Activated T-cell treated with anti-CD3 and anti-CD28 coated beads for 1 hour (primary cell): ENCODE data around the gene ZNF705A.
"Not testable (repeated sequence)": the region's sequence is repeated elsewhere in the genome, so short reads cannot be mapped to it uniquely, and the experiment has no call there.

Experiments
- DNase-seq: peaks from one replicate; pipeline ENCODE4 v3.0.0-alpha.2; 2020; ENCODE audit warnings: low read depth

ZNF705A gene

DNA sequence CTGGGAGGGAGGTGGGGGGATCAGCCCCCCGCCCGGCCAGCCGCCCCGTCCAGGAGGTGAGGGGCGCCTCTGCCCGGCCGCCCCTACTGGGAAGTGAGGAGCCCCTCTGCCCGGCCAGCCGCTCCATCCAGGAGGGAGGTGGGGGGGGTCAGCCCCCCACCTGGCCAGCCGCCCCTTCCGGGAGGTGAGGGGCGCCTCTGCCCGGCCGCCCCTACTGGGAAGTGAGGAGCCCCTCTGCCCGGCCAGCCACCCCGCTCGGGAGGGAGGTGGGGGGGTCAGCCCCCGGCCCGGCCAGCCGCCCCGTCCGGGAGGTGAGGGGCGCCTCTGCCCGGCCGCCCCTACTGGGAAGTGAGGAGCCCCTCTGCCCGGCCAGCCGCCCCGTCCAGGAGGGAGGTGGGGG, 27.4 kb downstream of the ZNF705A start:
- DNase-seq = not testable (repeated sequence)

GRCh38 chr12:8188088-8188487, 31.3 kb downstream of the ZNF705A start:
- not testable (repeated sequence) for DNase-seq

DNA sequence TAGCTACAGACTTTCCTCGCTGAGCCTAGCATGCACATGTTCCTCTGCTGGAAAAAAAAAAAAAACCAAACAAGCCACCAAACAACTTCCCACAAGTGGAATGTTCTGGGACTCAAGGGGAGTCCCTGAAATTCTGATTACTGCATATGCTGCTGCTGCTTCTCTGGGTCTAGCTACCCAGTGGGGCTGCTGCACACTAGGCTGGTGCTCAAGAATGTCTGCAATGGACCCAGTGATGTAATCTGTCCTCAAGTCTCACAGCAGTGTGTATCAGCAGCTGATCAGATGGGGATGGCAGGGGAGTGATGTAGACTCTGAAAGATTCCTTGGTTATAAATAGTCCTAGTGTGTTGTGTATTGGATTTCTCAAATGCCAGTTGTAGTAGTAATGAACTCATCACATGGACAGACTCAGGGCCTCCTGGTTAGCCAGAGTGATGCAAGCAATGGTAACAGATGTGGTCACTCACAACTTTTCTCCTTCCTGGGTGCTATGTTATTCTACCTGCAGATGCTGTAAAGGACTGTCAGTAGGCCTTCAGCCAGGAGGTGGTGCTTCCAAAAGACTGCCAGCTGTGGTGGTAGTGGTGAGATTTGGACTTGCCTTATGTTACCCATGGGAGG, 41.0 kb downstream of the ZNF705A start:
- DNase-seq = not testable (repeated sequence)

- not testable (repeated sequence) for DNase-seq
Measured at GRCh38 chr12:8218711-8219382, 62.0 kb downstream of the ZNF705A start.

- not testable (repeated sequence) for DNase-seq
Measured at GRCh38 chr12:8221375-8221774, 64.6 kb downstream of the ZNF705A start.

- DNase-seq = not testable (repeated sequence)
Measured at GRCh38 chr12:8221844-8222243, 65.0 kb downstream of the ZNF705A start.

DNA sequence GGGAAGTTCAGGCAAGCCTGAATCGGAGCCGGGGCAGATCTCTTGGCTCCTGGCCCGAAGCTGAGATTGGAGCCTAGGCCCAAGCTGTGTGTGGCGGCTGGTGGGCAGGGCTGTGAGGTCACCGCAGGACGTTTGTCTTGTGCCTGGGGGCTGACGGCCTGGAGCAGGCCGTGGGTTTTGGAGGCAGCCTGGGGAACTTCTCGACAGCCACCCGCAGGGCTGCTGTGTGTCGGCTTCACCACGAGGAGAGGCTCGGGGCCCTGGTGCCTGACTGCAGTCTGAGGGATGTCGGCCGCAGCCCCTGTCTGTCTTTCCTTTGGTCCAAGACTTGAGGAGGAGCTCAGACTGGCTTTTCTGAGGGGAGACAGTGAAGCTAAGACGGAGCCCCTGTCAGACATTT, 65.5 kb downstream of the ZNF705A start:
- DNase-seq = not testable (repeated sequence)

DNA sequence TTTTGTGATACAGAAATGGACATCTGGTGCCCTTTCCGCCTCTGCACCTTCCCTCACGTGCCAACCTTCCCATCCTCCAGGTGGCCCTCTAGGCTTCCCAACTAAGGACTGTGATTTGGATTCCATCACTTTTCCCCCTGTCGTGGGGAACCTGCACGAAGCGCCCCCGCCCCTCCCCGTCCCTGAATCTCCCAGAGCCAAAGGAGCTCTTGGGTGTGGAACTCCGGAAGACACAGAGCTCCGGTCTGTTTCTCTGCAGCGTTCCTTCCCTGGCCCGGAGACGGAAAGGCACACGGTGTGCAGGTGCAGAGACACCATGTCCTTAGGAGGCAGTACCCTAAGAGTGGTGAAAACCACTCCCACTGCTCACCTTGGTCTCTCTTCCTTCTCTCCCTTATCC, 66.8 kb downstream of the ZNF705A start:
- DNase-seq = not testable (repeated sequence)

DNA sequence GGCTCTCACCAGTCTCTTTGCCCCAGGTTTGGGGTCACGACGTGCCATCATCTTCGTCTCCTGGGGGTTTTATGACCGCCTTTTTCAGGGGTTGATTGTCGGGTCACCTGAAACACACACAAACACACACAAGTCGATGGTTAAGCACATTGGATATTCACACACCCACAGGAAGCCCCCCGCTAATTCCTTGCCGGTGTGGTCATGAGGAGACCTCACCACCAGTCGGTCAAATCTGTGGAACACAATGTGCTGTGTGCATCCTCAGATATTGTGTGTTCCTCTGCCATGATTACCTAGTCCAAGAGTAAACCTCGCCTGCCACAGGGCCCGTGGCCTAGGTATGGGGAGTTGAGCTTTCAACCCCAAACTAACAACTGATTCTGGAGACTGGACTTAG, 68.0 kb downstream of the ZNF705A start:
- DNase-seq = not testable (repeated sequence)

DNA sequence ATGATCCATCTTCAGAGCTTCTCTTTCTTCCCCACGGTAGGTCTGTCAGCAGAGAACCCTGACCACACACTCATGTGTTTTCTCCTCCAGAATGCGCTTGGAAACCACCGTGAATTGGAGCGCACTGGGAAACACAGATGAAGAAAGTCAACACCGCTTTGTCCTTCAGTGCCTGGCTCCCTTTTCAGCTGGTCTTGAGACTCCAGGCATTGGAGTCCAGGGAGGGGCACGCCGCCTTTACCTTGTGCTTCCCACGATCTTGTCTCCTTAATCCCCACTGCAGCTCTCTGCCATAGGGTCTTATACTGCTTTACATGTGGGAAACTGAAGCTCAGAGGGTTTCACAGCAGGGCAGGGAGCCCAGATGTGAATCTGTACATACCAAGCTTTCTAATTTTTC, 69.5 kb downstream of the ZNF705A start:
- no peak for DNase-seq

DNA sequence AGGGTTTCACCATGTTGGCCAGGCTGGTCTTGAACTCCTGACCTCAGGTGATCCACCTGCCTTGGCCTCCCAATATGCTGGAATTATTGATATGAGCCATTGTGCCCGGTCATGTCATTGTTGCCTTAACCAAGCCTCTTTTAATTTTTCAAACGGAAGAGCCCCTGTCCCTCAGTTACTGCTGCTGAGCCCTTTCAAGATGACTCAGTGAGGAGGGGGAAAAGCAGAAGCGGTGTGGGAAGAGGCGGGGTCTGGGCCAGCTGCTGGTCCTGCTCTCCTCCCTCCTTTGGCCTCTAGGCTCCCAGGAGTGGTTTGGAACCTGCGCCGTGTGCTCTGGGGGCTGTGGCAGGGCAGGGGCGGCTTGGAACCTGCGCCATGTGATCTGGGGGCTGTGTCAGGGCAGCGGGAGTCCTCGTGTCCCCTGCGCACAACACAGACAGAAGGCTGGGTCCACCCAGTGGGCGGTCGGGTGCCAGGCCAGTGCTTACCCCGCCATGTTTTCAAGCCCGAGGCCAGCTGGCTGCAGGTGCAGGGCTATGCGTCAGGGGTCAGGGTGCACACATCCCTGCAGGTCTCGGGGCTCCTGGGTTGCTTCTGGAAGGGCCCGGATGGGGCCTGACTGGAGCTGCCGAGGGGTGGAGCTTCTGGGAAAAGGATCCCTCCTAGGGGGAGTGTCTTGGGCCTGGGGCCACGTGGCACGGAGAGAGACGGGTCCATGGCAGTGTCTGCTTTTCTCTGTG, 70.3 kb downstream of the ZNF705A start, which contains the start of gene FAM90A1:
FAM90A1 (minus strand) TSS at position 627 of the 740 bp plus-strand sequence. CDS start 2,786 bp downstream, outside the sequence.
- not testable (repeated sequence) for DNase-seq

DNA sequence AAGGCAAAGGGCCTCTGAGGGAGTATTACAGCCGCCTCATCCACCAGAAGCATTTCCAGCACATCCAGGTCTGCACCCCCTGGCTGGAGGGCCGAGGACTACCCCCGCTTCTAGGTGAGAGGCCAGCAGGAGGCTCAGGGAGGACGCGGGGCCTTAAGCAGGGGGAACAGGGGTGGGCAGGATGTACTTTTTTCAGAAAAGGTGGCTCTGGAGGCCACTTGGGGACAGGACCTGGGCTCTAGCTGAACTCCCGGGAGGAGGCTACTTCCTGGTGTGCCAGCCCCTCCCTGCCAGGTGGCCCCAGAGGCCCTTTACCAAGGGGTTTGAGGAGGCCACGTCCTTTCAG, 70.9 kb downstream of the ZNF705A start:
- not testable (repeated sequence) for DNase-seq

DNA sequence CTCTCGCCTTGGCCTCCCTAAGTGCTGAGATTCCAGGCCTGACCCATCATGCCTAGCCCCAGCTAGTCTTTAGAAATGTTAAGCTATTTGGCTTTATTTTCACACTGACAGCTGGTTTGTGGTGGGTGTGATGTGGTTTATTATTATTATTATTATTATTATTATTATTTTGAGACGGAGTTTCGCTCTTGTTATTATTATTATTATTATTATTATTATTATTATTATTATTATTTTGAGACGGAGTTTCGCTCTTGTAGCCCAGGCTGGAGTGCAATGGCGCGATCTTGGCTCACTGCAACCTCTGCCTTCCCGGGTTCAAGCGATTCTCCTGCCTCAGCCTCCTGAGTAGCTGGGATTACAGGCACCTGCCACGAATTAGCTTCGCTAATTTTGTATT, 71.8 kb downstream of the ZNF705A start:
- DNase-seq = not testable (repeated sequence)

DNA sequence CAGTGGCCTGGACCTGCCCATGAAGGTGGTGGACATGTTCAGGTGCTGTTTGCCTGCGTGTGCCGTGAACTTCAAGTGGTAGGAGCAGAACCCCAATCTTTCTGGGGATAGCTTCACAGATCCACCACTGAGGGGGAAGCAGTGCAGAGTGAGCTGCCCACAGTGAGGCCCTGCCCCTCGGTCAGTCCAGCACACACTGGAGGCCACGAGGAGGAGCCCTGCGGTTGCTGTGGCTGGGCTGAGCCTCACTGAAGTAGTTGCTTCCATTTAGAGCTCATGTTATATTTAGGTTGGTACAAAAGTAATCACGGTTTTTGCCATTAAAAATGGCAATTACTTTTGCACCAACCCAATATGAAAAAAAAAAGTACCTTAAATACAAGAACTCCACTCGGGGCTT, 72.7 kb downstream of the ZNF705A start:
- not testable (repeated sequence) for DNase-seq
